ENCODE results near the gene NT5DC1.

Gene NT5DC1

GRCh38 chr6:116096979-116097816, 3.5 kb upstream of the NT5DC1 start:
- Histone ChIP-seq H3K9ac (no peak overlapping the region), H3K27ac (no peak overlapping the region), H3K36me3 (ENCODE audit: control insufficient read depth, insufficient read depth, low read length) (no peaks in the 10 kb centered on the region), H3K4me2 (ENCODE audit: low read length) (no peak overlapping the region), H3K27me3 (ENCODE audit: control insufficient read depth, insufficient read depth, low read length) (no peaks in the 10 kb centered on the region), H2AFZ (no peak overlapping the region), H3K4me3 (ENCODE audit: low read depth, low read length) (no peak overlapping the region), H3K9me3 (ENCODE audit: control insufficient read depth, low read length) (no peaks in the 10 kb centered on the region), H3K79me2 (peaks cover 5% of the 10 kb centered on the region), H3K4me1 (peaks cover 6% of the 10 kb centered on the region)
- peak; percentile 65 for TF ChIP-seq CTCF (IDR thresholded peaks at IDR 0.05)

GRCh38 chr6:116099036-116099435, 1.6 kb upstream of the NT5DC1 start:
- H3K36me3 ChIP-seq (ENCODE audit: control insufficient read depth, insufficient read depth, low read length), result no peaks in the 10 kb centered on the region
- no peaks in the 10 kb centered on the region for H3K27me3 ChIP-seq (ENCODE audit: control insufficient read depth, insufficient read depth, low read length)
- no peak overlapping the region for H2AFZ ChIP-seq
- H3K4me3 ChIP-seq (ENCODE audit: low read depth, low read length), result no peak overlapping the region
- H3K79me2 ChIP-seq, result peaks cover 14% of the 10 kb centered on the region
- H3K27ac ChIP-seq, result no peak overlapping the region
- no peaks in the 10 kb centered on the region for H3K9me3 ChIP-seq (ENCODE audit: control insufficient read depth, low read length)
- no peak overlapping the region for H3K4me2 ChIP-seq (ENCODE audit: low read length)
- H3K9ac ChIP-seq, result no peak overlapping the region
- no peak for TF ChIP-seq CTCF (IDR thresholded peaks at IDR 0.05)
- peaks cover 6% of the 10 kb centered on the region for H3K4me1 ChIP-seq

- peak overlapping the region; percentile 75 for H2AFZ ChIP-seq
- H3K4me3 ChIP-seq (ENCODE audit: low read depth, low read length), result peak overlapping the region; percentile 90
- peak overlapping the region; percentile 85 for H3K27ac ChIP-seq
- H3K36me3 ChIP-seq (ENCODE audit: control insufficient read depth, insufficient read depth, low read length), result no peaks in the 10 kb centered on the region
- peak overlapping the region; percentile 94 for H3K4me2 ChIP-seq (ENCODE audit: low read length)
- H3K27me3 ChIP-seq (ENCODE audit: control insufficient read depth, insufficient read depth, low read length), result no peaks in the 10 kb centered on the region
- peaks cover 26% of the 10 kb centered on the region for H3K79me2 ChIP-seq
- H3K9me3 ChIP-seq (ENCODE audit: control insufficient read depth, low read length), result no peaks in the 10 kb centered on the region
- H3K9ac ChIP-seq, result peak overlapping the region; percentile 2
- TF ChIP-seq CTCF (IDR thresholded peaks at IDR 0.05), result no peak
- peaks cover 6% of the 10 kb centered on the region for H3K4me1 ChIP-seq
Measured at GRCh38 chr6:116101302-116101718, 657 bp downstream of the NT5DC1 start.

GRCh38 chr6:116101790-116102189, 1.1 kb downstream of the NT5DC1 start:
- H3K27ac ChIP-seq, result peak overlapping the region; percentile 85

More at GRCh38 chr6:116101790-116102189, 1.1 kb downstream of the NT5DC1 start:
- Histone ChIP-seq H3K9me3 (ENCODE audit: control insufficient read depth, low read length) (no peaks in the 10 kb centered on the region), H3K36me3 (ENCODE audit: control insufficient read depth, insufficient read depth, low read length) (no peaks in the 10 kb centered on the region), H3K79me2 (peaks cover 26% of the 10 kb centered on the region), H3K4me2 (ENCODE audit: low read length) (peak overlapping the region; percentile 94), H3K4me1 (peaks cover 6% of the 10 kb centered on the region), H3K4me3 (ENCODE audit: low read depth, low read length) (peak overlapping the region; percentile 90), H3K9ac (no peak overlapping the region), H2AFZ (peak overlapping the region; percentile 75), H3K27me3 (ENCODE audit: control insufficient read depth, insufficient read depth, low read length) (no peaks in the 10 kb centered on the region)
- no peak for TF ChIP-seq CTCF (IDR thresholded peaks at IDR 0.05)

Measured in parathyroid adenoma (tissue), 2 donors.